GM19438 (cell line): Measurements from ENCODE around the gene DPM1.

Source experiments
- ATAC-seq: cut with Tn5 transposase; IDR thresholded peaks from one replicate; pipeline ENCODE4 v1.9.1; 2021; ENCODE audit warnings: low read depth; ENCODE audit not compliant: unreplicated experiment

Gene DPM1

DNA sequence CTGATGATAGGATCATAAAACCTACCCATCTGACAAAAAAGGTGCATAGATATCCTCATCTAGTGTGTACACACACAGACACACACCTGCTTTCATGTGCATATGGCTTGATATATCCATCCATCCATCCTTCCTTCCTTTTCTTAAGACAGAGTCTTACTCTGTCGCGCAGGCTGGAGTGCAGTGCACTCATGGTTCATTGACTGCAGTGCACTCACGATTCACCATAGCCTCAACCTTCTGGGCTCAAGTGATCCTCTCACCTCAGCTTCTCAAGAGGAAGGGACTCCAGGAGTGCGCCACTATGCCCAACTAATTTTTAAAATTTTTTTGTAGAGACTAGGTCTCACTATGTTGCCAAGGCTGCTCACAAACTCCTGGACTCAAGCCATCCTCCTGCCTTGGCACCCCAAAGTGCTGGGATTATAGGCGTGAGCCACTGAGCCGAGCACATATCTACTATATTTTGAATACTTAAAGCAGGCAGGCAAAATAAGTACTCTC is 54.2 kb downstream of the DPM1 start:
- ATAC-seq = no peak

DNA sequence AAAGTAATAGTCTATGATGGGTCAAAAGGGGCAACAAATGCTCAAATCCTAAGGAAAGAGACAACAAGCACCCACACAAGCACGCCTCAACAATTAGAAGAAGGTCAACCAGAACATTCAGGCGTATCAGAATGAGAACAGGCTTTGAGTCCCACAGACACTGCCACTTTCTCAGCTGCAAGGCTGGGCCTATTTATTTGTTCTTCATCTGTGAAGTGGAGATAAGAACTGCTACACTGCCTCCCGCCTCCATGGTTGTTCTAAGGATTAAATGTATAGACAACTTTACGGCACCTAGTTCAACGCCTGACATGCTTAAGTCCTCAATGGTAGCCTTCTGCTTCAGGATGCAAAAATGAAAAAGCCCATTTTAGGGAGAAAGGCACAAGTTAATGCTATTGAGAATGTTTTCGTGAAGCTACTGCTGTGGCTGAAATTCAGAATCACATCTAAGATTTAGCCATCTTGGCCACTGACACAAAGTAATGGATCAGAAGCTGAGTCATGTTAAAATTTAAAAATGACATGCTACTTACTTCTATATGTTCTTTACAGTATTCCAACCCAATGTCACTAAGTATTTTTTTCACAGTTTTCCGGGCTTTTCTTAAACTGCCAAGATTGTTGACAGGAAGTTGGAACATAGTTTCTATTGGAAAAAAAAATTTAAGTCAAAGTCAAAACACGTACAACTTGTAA is 54.8 kb downstream of the DPM1 start:
- no peak for ATAC-seq

DNA sequence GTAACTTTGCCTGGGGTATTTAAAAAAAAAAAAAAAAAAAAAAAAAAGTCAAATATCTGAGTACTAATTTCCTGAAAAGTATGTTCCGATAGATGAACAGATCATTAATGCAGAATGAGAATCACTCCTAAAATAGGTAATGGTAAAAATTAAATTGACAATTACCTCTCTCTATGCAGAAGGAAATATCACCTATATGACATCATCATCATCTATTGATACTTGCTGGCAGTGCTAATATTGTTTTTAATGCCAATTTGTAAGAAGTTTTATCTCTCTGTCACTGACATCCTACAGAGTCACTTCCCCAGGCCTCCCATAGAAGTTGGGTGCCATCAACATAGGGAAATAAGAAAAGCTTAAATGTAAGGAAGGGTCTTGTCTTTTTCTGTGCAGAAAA is 57.0 kb downstream of the DPM1 start:
- ATAC-seq = no peak

DNA sequence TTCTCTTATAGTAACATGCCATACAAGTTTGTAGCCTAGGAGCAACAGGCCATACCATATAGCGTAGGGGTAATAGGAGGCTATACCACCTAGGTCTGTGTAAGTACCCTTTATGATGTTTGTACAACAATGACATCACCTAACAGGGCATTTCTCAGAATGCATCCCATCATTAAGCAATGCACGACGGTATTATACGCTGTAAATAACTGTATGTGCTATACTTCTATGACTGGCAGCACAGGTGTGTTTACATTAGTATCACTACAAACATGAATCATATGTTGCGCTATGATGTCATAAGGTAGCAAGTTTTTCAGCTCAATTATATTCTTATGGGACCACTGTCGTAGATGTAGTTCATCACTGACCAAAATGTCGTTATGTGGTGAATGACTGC is 58.1 kb downstream of the DPM1 start:
- no peak for ATAC-seq

DNA sequence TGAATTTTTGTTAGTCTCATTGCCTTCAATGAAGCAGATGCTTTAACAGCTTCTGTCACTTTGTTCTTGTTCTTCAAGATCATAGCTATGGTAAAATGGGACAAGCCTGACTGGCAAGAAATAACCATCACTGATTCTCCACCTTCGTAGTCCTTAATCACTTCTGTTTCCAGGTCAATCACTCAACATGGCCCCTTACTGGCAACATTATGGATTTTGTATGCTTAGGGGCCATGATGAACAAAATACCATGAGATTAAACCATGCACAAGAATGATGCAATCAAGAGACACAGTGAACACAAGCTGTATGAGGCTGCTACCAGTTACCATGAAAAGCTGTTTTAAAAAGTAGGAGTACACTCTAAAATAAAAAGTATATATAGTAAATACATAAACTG is 59.9 kb downstream of the DPM1 start:
- no peak for ATAC-seq

DNA sequence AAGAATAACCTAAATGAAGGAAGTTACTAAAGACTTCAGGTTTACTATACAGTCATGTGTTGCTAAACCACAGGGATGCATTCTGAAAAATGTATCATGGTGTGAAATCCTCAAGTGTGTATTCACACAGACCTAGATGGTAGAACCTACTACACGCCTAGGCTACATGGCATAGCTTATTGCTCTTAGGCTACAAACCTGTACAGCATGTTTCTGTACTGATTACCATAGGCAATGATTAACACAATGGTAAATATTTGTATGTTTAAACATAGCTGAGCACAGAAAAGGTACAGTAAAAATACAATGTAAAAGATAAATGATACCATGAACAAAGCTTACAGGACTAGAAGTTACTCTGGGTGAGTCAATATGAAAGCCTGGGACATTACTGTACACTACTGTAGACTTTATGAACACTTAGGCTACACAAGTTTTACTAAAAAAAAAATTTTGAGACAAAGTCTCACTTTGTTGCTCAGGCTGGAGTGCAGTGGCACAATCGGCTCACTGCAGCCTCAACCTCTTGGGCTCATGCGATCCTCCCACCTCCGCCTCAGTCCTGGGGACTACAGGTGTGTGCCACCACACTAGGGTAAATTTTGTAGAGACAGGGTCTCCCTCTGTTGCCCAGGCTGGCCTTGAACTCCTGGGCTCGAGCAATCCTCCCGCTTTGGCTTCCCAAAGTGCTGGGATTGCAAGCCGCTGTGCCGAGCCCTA is 63.1 kb downstream of the DPM1 start:
- no peak for ATAC-seq

DNA sequence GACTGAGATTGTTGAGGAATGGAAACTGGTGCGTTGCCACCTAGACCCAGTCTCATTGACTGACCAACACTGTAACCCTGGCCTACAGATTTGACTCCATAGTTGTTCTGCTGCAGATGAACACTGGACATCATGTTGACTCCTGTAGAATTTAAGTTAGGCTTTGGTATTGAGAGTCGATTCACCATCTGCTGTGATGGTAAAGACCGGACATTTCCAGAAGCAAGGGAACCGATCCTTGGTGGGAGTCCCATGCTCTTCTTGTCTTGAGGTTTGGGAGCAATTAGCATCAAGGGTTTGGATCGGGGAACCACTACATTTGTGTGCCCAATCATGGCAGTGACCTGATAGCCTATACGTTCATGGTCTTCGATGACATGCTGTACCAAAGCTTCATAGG is 64.7 kb downstream of the DPM1 start:
- no peak for ATAC-seq

DNA sequence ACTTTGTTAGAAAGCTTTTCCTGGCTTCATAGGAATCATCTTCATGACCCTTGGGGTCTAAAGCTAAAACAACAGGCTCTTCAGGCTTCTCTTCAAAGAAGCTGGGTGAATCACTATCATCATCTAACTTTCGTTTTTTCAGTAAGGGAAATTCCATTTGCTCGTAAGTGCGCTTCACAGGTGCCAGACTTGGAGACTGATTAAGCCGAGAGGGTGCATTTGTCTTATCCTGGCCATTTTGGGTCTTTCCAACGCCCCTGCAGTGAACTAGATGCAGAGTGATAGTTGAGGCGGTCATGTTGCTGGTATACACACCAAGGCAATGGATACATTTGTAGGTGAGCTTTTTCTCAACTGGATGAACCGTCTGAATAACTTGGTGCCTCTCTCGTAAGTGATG is 65.9 kb downstream of the DPM1 start:
- no peak for ATAC-seq

DNA sequence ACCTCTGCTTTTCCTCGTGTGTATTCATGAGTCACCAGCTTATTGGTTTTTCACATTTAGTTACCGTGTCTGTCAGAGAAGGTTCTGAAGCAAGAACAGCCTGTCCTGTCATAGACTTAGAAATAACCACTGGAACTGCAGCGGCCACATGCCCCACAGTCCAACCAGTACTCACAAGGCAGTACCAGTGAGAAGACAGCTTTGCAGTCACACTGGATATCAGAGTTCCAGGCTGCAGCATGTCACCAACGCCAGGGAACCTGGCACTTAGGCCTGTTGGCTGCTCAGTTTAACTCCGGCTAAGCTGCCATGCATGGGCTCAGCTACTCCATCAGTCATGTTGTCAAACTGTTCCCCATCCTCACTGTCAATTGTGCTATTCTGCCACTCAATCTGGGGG is 67.2 kb downstream of the DPM1 start:
- no peak for ATAC-seq

DNA sequence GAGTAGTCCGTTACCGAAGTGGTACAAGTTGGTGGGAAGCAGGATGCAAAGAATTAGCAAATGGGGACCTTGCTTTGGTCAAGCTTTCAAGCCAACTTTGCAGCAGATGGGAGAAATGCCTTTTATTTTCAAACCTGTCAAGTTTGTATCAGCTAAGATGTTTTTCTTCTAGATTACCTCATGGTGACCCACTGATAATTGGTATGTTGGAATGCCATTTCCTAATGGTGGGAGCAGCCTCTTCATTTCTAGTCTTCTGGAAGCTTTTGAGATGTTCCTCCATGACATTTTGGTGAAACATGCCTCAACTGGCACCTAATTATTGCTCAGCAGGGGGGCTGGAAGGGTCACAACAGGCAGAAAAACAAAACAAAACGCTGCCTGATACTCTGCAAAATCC is 70.8 kb downstream of the DPM1 start:
- no peak for ATAC-seq

DNA sequence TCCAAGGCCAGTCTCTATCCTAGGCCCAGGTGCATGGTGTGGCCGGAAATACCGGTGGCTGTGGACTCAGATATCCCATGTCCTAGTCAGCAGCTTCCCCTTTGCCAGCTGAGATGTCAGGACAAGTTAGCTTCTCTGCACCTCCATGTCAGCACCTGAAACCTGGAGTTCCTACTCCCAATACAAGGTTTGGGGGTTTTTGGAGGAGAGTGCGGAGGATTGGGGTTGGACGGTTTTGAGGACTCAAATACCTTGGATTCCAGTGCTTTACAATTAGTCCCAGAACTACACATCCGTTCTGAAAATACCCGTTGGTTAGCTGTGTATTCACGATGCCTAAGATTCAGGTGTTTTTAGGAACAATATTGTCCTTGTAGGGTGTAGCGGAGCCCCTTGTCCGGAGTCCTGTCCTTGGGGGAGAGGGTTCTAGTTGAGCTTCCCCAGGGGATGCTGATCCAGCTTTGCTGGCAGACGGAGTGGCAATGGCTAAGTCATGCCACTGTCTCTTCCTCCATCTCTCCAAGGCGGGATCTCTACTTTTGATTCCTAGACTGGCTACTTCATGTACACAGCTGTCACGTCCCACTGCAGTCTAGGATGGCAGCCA is 72.0 kb downstream of the DPM1 start:
- ATAC-seq = no peak

DNA sequence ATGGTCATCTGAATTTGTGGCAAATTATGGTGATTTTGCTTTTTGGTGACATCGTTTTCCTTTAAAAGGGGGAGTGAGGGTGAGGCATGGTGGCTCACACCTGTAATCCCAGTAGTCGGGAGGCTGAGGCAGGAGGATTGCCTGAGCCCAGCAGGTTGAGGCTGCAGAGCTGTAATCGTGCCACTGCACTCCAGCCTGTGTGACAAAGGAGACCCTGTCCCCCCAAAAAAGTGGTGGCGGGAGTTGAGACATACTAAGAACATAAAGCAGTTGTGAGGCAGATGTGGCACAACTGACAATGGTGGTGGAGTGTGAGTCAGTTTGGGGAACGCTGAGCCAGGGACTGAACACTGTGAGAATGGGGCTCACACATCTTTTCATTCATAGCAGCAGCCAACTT is 72.6 kb downstream of the DPM1 start:
- ATAC-seq = no peak

DNA sequence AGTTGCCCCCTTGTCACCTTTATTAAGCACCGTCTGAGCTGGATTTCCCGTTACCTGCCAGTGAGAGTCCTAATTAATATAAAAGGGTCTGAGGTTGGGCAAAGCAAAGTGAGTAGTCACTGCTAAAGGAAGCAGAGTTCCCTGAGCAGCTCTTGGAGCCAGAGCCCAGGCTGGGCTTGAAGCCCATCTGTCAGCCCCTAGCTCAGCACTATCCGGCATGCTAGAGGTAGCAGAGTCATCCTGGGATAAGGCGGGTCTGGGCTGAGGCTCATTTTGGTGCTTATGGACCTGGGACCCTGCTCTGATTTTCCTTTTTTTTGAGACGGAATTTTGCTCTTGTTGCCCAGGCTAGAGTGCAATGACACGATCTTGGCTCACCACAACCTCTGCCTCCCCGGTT is 73.3 kb downstream of the DPM1 start:
- ATAC-seq = no peak
